ENCODE data around the gene PMM2.

PMM2 gene

DNA sequence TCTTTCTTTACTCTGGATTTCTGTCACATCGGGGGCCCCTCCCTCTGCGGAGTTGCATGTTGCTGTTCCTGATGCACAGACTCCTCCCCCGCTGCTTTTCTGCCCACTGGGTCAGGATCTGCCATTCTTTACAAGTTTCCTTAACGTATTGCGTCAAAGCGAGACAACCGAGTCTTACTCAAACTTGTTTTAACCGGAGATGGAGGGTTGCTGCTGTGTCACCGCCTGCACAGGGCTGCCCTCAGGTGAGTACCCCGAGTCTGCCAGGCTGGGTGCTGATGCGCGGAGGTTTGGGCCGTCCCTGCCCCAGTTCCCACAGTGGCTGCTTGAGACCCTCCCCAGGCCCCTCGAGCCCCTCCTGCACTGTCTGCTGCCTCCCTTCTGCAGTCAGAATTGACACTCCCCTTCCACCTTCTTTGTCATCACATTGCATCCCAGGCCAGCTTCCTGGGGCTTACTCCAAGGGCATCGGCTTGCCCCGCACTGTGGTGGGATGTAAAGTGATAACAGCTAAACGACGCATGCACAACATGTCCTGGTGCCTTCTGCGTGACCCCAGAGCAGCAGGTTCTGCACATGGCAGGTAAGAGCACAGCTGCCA lies 51.9 kb downstream of the PMM2 start:
- no peak for TF ChIP-seq CTCF (IDR thresholded peaks at IDR 0.05; ENCODE audit: low read depth, low read length, missing control alignments)
- Histone ChIP-seq H3K36me3 (replicated peaks) (peaks cover 60% of the 10 kb centered on the region), H3K4me3 (ENCODE audit: low read depth, low read length) (no peak overlapping the region), H3K27me3 (replicated peaks) (no peaks in the 10 kb centered on the region), H3K27ac (peak overlapping the region; percentile 74)
- peak; percentile 85 for DNase-seq
- in situ Hi-C loops (cut with HindIII; ENCODE audit: low pct_ligation_motif_present, low sequenced_read_pairs), result no loop called here

GRCh38 chr16:8850279-8850885 lies 52.7 kb downstream of the PMM2 start:
- in situ Hi-C loops (cut with HindIII; ENCODE audit: low pct_ligation_motif_present, low sequenced_read_pairs), result no loop called here
- H3K27ac ChIP-seq, result peak overlapping the region; percentile 74
- H3K27me3 ChIP-seq (replicated peaks), result no peaks in the 10 kb centered on the region
- peak; percentile 60 for DNase-seq
- no peak for TF ChIP-seq CTCF (IDR thresholded peaks at IDR 0.05; ENCODE audit: low read depth, low read length, missing control alignments)
- no peak overlapping the region for H3K4me3 ChIP-seq (ENCODE audit: low read depth, low read length)
- H3K36me3 ChIP-seq (replicated peaks), result peaks cover 67% of the 10 kb centered on the region

DNA sequence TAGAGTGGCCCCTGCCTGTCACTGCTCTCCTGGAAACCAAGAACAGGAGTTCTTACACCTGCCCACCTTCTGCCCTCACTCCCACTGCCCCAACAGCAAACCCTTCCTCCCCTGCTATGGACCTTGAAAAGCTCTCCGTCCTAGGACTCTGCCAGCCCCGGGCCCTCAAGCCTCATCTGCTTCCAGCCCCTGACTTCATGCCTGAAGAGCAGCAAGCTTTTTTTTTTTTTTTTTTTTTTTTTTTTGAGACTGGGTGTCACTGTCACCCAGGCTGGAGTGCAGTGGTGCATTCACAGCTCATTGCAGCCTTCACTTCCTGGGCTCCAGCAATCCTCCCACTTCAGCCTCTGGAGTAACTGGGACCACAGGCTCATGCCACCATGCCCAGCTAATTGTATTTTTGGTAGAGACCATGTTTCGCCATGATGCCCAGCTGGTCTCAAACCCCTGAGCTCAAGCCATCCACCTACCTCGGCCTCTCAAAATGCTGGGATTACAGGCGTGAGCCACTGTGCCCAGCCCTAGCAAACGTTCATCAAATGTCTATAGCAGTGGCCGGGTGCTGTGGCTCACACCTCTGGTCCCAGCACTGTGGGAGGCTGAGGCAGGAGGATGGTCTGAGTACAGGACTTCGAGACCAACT lies 54.2 kb downstream of the PMM2 start:
- TF ChIP-seq CTCF (IDR thresholded peaks at IDR 0.05; ENCODE audit: low read depth, low read length, missing control alignments), result no peak
- no peaks in the 10 kb centered on the region for H3K27me3 ChIP-seq (replicated peaks)
- in situ Hi-C loops (cut with HindIII; ENCODE audit: low pct_ligation_motif_present, low sequenced_read_pairs), result no loop called here
- DNase-seq, result no peak
- peaks cover 64% of the 10 kb centered on the region for H3K36me3 ChIP-seq (replicated peaks)
- H3K27ac ChIP-seq, result no peak overlapping the region
- H3K4me3 ChIP-seq (ENCODE audit: low read depth, low read length), result no peak overlapping the region

GRCh38 chr16:8852534-8852933 lies 54.9 kb downstream of the PMM2 start:
- Histone ChIP-seq H3K27ac (no peak overlapping the region), H3K36me3 (replicated peaks) (peaks cover 61% of the 10 kb centered on the region), H3K27me3 (replicated peaks) (no peaks in the 10 kb centered on the region), H3K4me3 (ENCODE audit: low read depth, low read length) (no peak overlapping the region)
- DNase-seq, result no peak
- TF ChIP-seq CTCF (IDR thresholded peaks at IDR 0.05; ENCODE audit: low read depth, low read length, missing control alignments), result no peak
- in situ Hi-C loops (cut with HindIII; ENCODE audit: low pct_ligation_motif_present, low sequenced_read_pairs), result no loop called here

DNA sequence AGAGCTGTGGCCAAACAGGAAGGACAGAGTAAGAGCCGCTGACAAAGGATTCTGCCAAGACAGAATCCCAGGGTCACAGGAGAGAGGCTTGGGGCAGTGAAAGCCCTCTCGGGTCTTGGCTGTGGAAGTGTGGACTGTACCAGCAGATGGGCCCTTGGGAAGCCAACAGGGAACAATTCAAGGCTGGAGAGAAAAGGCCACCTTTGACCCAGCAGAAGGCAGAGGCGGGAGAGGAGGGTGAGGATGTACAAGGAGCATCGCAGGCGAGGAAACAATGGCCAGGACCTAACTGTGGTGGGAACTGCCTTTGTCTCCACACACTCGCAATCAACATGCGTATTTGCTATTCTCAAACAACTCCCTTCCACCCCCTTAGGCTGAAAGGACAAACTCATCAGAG lies 55.5 kb downstream of the PMM2 start:
- no peak overlapping the region for H3K4me3 ChIP-seq (ENCODE audit: low read depth, low read length)
- H3K27ac ChIP-seq, result no peak overlapping the region
- H3K27me3 ChIP-seq (replicated peaks), result no peaks in the 10 kb centered on the region
- peaks cover 61% of the 10 kb centered on the region for H3K36me3 ChIP-seq (replicated peaks)
- in situ Hi-C loops (cut with HindIII; ENCODE audit: low pct_ligation_motif_present, low sequenced_read_pairs), result no loop called here
- no peak for DNase-seq
- no peak for TF ChIP-seq CTCF (IDR thresholded peaks at IDR 0.05; ENCODE audit: low read depth, low read length, missing control alignments)
